Right cardiac atrium (tissue), 5 donors: Measurements from ENCODE around the gene RHBDL1. TPM values are rescaled to one million over a fixed set of nuclear protein-coding genes. Genes with fewer than 3 reads are reported as not detected.

Experiments
- ATAC-seq, 2 donors: fragments of 200-7000 bp; cut with Tn5 transposase; one replicate each; pipeline versions ENCODE4 v1.8.0 to v1.9.1; 2020; ENCODE audit warnings: moderate library complexity in 2 of 2, mild to moderate bottlenecking in 1 of 2
- DNase-seq, 3 donors: peaks; one replicate each; pipeline ENCODE4 v3.0.0-alpha.2; 2020
- H3K27ac ChIP-seq: one replicate; pipeline ENCODE4 v1.5.1; 2013; ENCODE audit warnings: mild to moderate bottlenecking, low read length, control low read depth, moderate library complexity
- H3K27me3 ChIP-seq: one replicate; pipeline ENCODE4 v1.6.1; 2013; ENCODE audit not compliant: control insufficient read depth, insufficient read depth
- H3K4me1 ChIP-seq: one replicate; pipeline ENCODE4 v1.6.1; 2013; ENCODE audit warnings: low read length; ENCODE audit not compliant: control insufficient read depth, insufficient read depth
- H3K4me3 ChIP-seq: one replicate; pipeline ENCODE4 v1.5.1; 2013; ENCODE audit warnings: low read length, control low read depth
- H3K9me3 ChIP-seq: one replicate; pipeline ENCODE4 v1.6.1; 2013; ENCODE audit warnings: low read length; ENCODE audit not compliant: control insufficient read depth
- WGBS: extraction: QIAGEN DNeasy Blood & Tissue Kit; methylation state at CpG from one replicate; pipeline ENCODE4 v1.1.7; 2013; 5-methylcytosine and 5-hydroxymethylcytosine counted together
- intact Hi-C, 4 donors: fragments of 100-400 bp; cut with DNase I; formaldehyde crosslinking; loops; one replicate each; pipeline versions ENCODE4 v1.11.0 to v1.14.0; 2022 to 2023
- polyA plus RNA-seq: library from polyadenylated mRNA; stranded (reverse); fragments of 200-250 nt; gene quantifications from one replicate; pipeline ENCODE4 v1.2.3, GENCODE V29; 2013
- total RNA-seq, 4 donors: library from RNA; stranded (reverse); fragmentation: NEBNext Ultra II Directional; extraction: Animal tissue kit (Norgen Biotek cat#: 25700); gene quantifications; one replicate each; pipeline ENCODE4 v1.2.1, GENCODE V29; 2021
- donor health status: healthy with polysubstance abuse.
- donor health status: DM: no; HTN: yes; CAD: no.
- donor health status: DM: no; HTN: no; CAD: no.
- donor health status: DM: no; HTN: yes; CAD: no; lungs with severe emphysema.
- donor health status: DM: yes; HTN: yes; CAD: no.

Gene RHBDL1
- total and polyA plus RNA-seq, 5 donors, result 0.89 to 2.9 (median 1.9) TPM

DNA sequence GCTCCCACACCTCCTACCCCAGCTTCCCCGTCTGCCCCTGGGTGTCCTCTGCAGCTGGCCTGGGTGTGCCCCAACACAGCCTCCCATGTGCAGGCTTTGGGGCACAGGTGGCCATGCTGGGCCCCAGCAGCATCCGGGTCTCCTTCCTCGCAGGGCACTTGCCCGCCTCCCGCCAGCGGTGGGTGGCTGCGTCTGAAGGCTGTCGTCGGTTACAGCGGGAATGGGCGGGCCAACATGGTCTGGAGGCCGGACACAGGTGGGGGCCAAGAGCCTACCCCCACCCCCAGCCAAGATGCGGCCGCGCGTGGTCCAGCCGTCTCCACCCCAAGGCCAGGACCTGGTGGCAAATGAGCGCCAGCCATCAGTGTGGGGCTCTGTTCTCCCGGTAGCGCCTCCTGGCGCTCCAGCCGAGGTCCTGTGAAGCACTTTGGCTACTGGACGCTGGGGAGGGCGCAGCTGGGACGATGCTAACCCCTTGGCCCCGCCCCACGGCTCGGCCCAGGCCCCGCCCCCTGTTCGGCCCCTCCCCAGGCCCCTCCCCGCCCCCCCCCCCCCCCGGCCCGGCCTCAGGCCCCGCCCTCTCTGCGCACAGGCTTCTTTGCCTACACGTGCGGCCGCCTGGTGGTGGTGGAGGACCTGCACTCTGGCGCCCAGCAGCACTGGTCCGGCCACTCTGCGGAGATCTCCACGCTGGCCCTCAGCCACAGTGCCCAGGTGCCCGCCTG lies 14.8 kb upstream of the RHBDL1 start:
- WGBS, result 24% methylated on average over 40 of the region's 43 CpGs
- no peaks in the 10 kb centered on the region for H3K4me1 ChIP-seq
- peak overlapping the region; percentile 39 for H3K27ac ChIP-seq
- no peak overlapping the region for H3K4me3 ChIP-seq
- no peaks in the 10 kb centered on the region for H3K27me3 ChIP-seq
- intact Hi-C loops, result loop anchor here in 3 of 4 donors (5.0 to 10.0 kb wide), 3 partner anchors 73 to 266 kb away; partner anchors contain the start of gene NME4 (in 1 of the 3)
- DNase-seq, result peak; percentile 88 to 96 (median 95)
- peak; percentile 78 to 85 for ATAC-seq
- H3K9me3 ChIP-seq, result no peaks in the 10 kb centered on the region

DNA sequence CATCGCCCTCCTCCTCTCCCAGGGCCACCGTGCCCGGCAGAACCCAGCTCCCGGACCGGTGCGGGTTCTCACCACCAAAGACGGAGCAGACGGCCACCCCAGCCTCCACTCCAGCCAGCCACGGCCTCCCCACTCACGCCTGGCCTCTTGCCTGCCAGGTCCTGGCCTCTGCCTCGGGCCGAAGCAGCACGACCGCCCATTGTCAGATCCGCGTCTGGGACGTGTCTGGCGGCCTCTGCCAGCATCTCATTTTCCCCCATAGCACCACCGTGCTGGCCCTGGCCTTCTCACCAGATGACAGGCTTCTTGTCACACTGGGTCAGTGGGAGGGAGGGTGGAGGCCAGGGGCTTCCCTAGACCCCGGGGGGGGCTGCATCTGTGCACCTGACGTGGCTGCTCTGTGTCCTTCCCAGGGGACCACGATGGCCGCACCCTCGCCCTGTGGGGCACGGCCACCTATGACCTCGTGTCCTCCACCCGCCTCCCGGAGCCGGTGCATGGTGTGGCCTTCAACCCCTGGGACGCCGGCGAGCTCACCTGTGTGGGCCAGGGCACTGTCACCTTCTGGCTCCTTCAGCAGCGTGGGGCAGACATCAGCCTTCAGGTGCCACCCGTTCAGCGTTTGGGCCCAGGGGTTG lies 14.2 kb upstream of the RHBDL1 start:
- ATAC-seq (peak; percentile 2 to 4), DNase-seq (no peak)
- no peaks in the 10 kb centered on the region for H3K27me3 ChIP-seq
- no peak overlapping the region for H3K4me3 ChIP-seq
- no peak overlapping the region for H3K27ac ChIP-seq
- no peaks in the 10 kb centered on the region for H3K9me3 ChIP-seq
- WGBS, result 61% methylated on average over 35 of the region's 35 CpGs
- intact Hi-C loops, result loop anchor here in 3 of 4 donors (5.0 to 10.0 kb wide), 3 partner anchors 74 to 267 kb away; partner anchors contain the start of gene NME4 (in 1 of the 3)
- H3K4me1 ChIP-seq, result no peaks in the 10 kb centered on the region

DNA sequence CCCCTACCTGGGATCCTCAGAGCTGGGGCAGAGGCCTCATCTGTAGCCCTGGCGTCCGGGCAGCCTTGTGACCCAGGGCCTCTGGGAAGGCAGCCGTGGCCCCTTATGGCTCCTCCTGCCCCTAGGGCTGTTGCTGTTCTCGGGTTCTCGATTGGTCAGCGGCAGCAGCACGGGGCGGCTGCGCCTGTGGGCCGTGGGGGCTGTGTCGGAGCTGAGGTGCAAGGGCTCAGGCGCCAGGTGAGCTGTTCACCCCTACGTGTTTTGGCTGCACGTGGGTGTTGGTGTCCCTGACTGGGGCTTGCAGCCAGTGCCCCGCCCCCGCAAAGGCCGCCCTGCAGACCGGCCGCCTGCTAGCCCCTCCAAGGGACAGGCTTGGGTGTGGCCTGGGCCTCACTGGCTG lies 13.4 kb upstream of the RHBDL1 start:
- no peak for DNase-seq
- H3K4me1 ChIP-seq, result no peaks in the 10 kb centered on the region
- ATAC-seq, result no peak
- intact Hi-C loops, result loop anchor here in 3 of 4 donors (5.0 to 10.0 kb wide), 3 partner anchors 75 to 267 kb away; partner anchors contain the start of gene NME4 (in 1 of the 3)
- H3K27ac ChIP-seq, result no peak overlapping the region
- H3K4me3 ChIP-seq, result no peak overlapping the region
- WGBS, result 95% methylated on average over 19 of the region's 19 CpGs
- H3K27me3 ChIP-seq, result no peaks in the 10 kb centered on the region
- H3K9me3 ChIP-seq, result no peaks in the 10 kb centered on the region

DNA sequence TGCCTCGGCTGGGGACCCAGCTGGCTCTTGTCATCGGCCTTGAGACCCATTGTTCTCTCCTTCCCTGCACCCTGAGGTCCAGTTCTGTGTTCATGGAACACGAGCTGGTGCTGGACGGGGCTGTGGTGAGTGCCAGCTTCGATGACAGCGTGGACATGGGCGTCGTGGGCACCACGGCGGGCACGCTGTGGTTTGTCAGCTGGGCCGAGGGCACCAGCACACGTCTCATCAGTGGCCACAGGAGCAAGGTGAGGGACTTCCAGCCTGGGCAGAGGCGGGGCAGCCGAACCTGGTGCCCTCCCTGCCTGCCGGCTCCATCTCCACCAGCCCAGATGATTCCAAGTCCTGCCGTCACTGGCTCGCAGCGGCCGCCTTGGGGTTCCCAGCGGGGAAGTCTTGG lies 12.9 kb upstream of the RHBDL1 start:
- WGBS, result 94% methylated on average over 21 of the region's 21 CpGs
- DNase-seq (no peak), ATAC-seq (no peak)
- Histone ChIP-seq H3K4me3 (no peak overlapping the region), H3K27me3 (no peaks in the 10 kb centered on the region), H3K9me3 (no peaks in the 10 kb centered on the region), H3K4me1 (no peaks in the 10 kb centered on the region), H3K27ac (no peak overlapping the region)
- intact Hi-C loops, result loop anchor here in 3 of 4 donors (5.0 to 10.0 kb wide), 3 partner anchors 75 to 268 kb away; partner anchors contain the start of gene NME4 (in 1 of the 3)

DNA sequence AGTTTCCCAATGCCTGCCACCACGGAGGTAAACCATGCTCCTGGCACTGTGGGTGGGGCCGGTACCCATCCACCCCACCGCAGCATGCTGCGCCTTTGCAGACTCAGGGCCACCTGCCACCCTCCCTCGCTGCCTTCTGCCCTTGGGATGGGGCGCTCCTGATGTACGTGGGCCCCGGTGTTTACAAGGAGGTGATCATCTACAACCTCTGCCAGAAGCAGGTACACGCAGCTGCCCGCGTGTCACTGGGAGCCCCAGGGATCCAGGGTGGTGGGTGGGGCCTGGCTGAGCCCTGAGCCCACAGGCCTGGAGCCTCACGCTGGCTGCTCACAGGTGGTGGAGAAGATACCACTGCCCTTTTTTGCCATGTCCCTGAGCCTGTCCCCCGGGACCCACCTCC lies 8.9 kb upstream of the RHBDL1 start:
- WGBS, result 86% methylated on average over 13 of the region's 13 CpGs
- intact Hi-C loops, result loop anchor here in 2 of 4 donors (10.0 kb wide), 2 partner anchors 82 to 272 kb away; partner anchors contain the start of gene NME4 (in 1 of the 2)
- H3K9me3 ChIP-seq, result no peaks in the 10 kb centered on the region

DNA sequence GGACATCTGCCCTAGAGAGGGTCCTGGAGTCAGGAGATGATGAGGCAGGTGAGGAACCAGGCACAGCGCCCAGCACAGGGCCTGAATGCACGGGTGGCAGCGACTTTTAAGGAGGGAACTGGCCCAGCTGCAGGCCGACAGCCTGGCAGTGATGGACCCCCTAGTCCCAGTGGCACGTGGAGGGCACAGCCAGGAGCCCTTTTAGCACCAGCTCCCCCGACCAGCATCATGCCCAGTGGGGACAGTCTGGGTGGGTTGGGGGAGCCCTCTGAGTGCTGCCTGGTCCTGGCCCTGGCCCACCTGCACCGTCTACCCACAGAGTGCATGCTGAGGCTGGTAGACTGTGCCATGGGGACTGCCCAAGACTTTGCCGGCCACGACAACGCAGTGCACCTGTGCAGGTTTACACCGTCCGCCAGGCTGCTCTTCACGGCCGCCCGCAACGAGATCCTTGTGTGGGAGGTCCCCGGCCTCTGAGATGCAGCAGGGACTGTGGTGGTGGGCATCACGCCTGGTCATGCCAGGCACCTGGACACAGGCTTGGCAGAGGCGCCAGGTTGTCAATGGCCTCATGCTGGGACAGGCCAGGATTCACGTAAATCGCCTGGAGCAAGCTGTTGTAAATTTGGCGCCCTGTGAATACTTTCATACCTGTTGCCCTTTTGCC lies 8.2 kb upstream of the RHBDL1 start:
- peak overlapping the region; percentile 22 for H3K27ac ChIP-seq
- 83% methylated on average over 22 of the region's 22 CpGs for WGBS
- intact Hi-C loops, result loop anchor here in 2 of 4 donors (10.0 kb wide), 2 partner anchors 82 to 272 kb away; partner anchors contain the start of gene NME4 (in 1 of the 2)

More for the DNA sequence above, 8.9 kb upstream of the RHBDL1 start:
- DNase-seq (no peak), ATAC-seq (no peak)
- H3K27ac ChIP-seq, result no peak overlapping the region
- H3K4me1 ChIP-seq, result peaks cover 3% of the 10 kb centered on the region
- H3K4me3 ChIP-seq, result no peak overlapping the region
- H3K27me3 ChIP-seq, result no peaks in the 10 kb centered on the region

DNA sequence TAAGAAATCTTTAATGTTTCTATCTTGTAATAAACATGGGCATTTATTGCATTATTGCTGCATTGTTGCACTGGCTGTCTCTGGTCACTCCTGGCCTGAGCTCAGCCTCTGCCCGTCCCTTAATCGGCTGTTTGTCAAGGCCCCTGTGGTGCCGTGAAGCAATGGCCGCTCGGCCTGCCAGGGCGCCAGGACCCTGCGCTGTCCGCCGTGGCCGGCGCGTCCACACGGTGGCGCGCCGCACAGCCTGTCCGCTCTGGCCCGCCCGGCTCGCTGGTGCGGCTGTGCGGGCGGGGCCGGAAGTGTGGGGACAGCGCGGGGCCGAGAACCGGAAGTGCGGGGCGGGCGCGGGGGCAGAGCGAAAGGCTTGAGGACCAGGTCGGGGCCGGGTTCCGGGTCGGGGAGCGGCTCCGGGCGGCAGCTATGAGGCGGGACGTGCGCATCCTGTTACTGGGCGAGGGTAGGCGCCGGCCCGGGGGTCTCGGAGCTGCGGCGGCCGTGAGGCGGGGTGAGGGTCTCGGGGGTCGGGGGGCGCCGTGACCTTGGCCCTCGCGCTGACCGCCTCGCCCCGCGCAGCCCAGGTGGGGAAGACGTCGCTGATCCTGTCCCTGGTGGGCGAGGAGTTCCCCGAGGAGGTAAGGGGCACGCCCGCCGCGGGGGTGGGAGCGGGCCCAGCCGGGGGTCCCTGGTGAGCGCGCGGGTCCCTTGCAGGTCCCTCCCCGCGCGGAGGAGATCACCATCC lies 7.5 kb upstream of the RHBDL1 start, which contains the start of gene RHOT2:
Gene RHOT2 (plus strand): TSS at position 353 of the 739 bp plus-strand sequence. CDS start 68 bp downstream, at position 421.
- intact Hi-C loops, result loop anchor here in 2 of 4 donors (10.0 kb wide), 2 partner anchors 83 to 273 kb away; partner anchors contain the start of gene NME4 (in 1 of the 2)
- WGBS, result under 1% methylated on average over 78 of the region's 78 CpGs
- H3K4me3 ChIP-seq, result peak within 1 kb of the TSS; percentile 89

More for the DNA sequence above, 8.2 kb upstream of the RHBDL1 start:
- no peaks in the 10 kb centered on the region for H3K9me3 ChIP-seq
- ATAC-seq (no peak), DNase-seq (no peak)
- peaks cover 3% of the 10 kb centered on the region for H3K4me1 ChIP-seq
- no peaks in the 10 kb centered on the region for H3K27me3 ChIP-seq
- no peak overlapping the region for H3K4me3 ChIP-seq

DNA sequence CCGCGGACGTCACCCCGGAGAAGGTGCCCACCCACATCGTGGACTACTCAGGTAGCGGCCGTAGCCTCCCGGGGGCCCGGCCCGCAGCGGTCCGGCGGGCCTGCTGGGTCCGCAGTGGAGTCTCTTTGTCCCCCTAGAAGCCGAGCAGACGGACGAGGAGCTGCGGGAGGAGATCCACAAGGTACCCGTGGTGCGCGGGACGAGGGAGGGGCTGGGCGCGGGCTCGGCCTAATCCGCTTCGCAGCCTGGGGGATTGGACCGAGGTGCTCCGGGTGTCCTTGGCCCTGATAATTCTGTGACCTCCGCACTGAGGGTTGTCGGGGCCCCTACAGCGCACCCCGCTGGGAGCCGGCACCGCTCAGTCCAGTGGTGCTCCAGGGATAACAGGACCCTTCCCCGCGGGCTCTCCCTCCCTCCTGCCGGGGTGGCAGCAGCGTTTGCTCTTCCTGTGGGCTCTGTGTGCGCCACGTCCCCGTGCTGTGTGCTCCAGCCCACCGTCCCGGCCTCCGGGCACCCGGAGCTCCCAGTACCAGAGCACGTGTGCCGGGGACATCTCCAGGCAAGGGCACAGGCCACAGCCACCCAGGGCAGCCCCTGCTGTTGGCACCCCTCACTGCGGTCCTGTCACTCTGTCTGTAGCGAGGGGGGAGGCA lies 6.8 kb upstream of the RHBDL1 start:
- ATAC-seq (peak; percentile 1 to 2), DNase-seq (no peak)
- Histone ChIP-seq H3K27me3 (no peaks in the 10 kb centered on the region), H3K4me1 (peaks cover 3% of the 10 kb centered on the region), H3K4me3 (peak overlapping the region; percentile 89), H3K27ac (peak overlapping the region; percentile 58), H3K9me3 (no peaks in the 10 kb centered on the region)
- WGBS, result 7% methylated on average over 50 of the region's 50 CpGs
- intact Hi-C loops, result loop anchor here in 2 of 4 donors (10.0 kb wide), 2 partner anchors 84 to 274 kb away; partner anchors contain the start of gene NME4 (in 1 of the 2)

More for the DNA sequence above, 7.5 kb upstream of the RHBDL1 start, which contains the start of gene RHOT2:
- ATAC-seq (peak; percentile 88 to 90), DNase-seq (peak; percentile 94 to 98 (median 98))
- Histone ChIP-seq H3K27me3 (no peaks in the 10 kb centered on the region), H3K27ac (peak within 1 kb of the TSS; percentile 58), H3K4me1 (peaks cover 3% of the 10 kb centered on the region), H3K9me3 (no peaks in the 10 kb centered on the region)

DNA sequence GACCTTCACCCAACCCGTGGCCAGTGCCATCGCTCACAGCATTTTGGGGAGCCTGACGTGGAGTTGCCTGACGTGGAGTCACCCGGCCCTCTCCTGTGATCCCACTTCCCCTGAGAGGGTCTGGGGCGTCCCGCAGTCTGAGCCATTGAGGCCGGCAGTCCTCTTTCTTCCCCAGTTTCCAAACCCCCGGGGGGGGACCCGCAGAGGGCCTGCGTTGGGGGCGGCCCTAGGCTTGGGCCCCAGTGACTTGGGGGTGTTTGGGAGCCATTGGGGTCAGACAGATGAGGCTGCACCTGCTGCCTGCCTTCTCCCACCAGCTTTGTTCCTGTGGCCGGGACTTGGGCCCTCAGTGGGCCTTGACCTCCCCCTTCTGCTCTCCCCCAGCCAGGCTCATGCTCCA lies 5.8 kb upstream of the RHBDL1 start:
- no peaks in the 10 kb centered on the region for H3K27me3 ChIP-seq
- intact Hi-C loops, result loop anchor here in 2 of 4 donors (10.0 kb wide), 2 partner anchors 85 to 275 kb away; partner anchors contain the start of gene NME4 (in 1 of the 2)
- no peak for ATAC-seq
- H3K9me3 ChIP-seq, result no peaks in the 10 kb centered on the region
- DNase-seq, result no peak
- H3K4me1 ChIP-seq, result peaks cover 3% of the 10 kb centered on the region
- no peak overlapping the region for H3K27ac ChIP-seq
- H3K4me3 ChIP-seq, result no peak overlapping the region
- 96% methylated on average over 13 of the region's 13 CpGs for WGBS
